Ishikawa (cell line): ENCODE results near the gene RGS2.

Experiments
- CEBPB ChIP-seq: IDR thresholded peaks from 2 replicates; pipeline ENCODE4 v1.6.1; 2012
- CREB1 ChIP-seq: IDR thresholded peaks from 2 replicates; pipeline ENCODE4 v1.6.1; 2012; ENCODE audit warnings: low read depth
- EGR1 ChIP-seq: IDR thresholded peaks from 2 replicates; pipeline ENCODE4 v1.6.1; 2012
- EP300 ChIP-seq: IDR thresholded peaks from 2 replicates; pipeline ENCODE4 v1.6.1; 2012; ENCODE audit warnings: borderline replicate concordance
- FOXM1 ChIP-seq: IDR thresholded peaks from 2 replicates; pipeline ENCODE4 v1.6.1; 2012; ENCODE audit warnings: low read depth, borderline replicate concordance
- NFIC ChIP-seq: IDR thresholded peaks from 2 replicates; pipeline ENCODE4 v1.6.1; 2012
- RAD21 ChIP-seq: IDR thresholded peaks from 2 replicates; pipeline ENCODE4 v1.6.1; 2012; ENCODE audit warnings: low read depth
- TAF1 ChIP-seq: IDR thresholded peaks from 2 replicates; pipeline ENCODE4 v1.6.1; 2012; ENCODE audit warnings: low read depth, mild to moderate bottlenecking
- TCF12 ChIP-seq: IDR thresholded peaks from 2 replicates; pipeline ENCODE4 v1.6.1; 2012; ENCODE audit warnings: low read depth
- TEAD4 ChIP-seq: IDR thresholded peaks from 2 replicates; pipeline ENCODE4 v1.6.1; 2012
- USF1 ChIP-seq: IDR thresholded peaks from 2 replicates; pipeline ENCODE4 v1.6.1; 2012
- YY1 ChIP-seq: IDR thresholded peaks from 2 replicates; pipeline ENCODE4 v1.6.1; 2012; ENCODE audit warnings: low read depth
- ZBTB7A ChIP-seq: IDR thresholded peaks from 2 replicates; pipeline ENCODE4 v1.6.1; 2012; ENCODE audit warnings: low read depth
- TF ChIP-seq, protein P1 (sequence below): IDR thresholded peaks from 2 replicates; pipeline ENCODE4 v1.6.1; 2012
- TF ChIP-seq, protein P2 (sequence below): IDR thresholded peaks from 2 replicates; pipeline ENCODE4 v1.6.1; 2012; ENCODE audit warnings: low read depth, mild to moderate bottlenecking

Gene RGS2

GRCh38 chr1:192802406-192802805, 6.4 kb upstream of the RGS2 start:
- TF ChIP-seq RAD21 = no peak
- TF ChIP-seq CREB1 = no peak
- no peak for TF ChIP-seq USF1
- TF ChIP-seq, protein P1, sequence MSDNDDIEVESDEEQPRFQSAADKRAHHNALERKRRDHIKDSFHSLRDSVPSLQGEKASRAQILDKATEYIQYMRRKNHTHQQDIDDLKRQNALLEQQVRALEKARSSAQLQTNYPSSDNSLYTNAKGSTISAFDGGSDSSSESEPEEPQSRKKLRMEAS = no peak
- no peak for TF ChIP-seq EGR1
- no peak for TF ChIP-seq NFIC
- TF ChIP-seq EP300 = no peak
- TF ChIP-seq TAF1 = no peak
- no peak for TF ChIP-seq YY1
- no peak for TF ChIP-seq FOXM1
- TF ChIP-seq, protein P2, sequence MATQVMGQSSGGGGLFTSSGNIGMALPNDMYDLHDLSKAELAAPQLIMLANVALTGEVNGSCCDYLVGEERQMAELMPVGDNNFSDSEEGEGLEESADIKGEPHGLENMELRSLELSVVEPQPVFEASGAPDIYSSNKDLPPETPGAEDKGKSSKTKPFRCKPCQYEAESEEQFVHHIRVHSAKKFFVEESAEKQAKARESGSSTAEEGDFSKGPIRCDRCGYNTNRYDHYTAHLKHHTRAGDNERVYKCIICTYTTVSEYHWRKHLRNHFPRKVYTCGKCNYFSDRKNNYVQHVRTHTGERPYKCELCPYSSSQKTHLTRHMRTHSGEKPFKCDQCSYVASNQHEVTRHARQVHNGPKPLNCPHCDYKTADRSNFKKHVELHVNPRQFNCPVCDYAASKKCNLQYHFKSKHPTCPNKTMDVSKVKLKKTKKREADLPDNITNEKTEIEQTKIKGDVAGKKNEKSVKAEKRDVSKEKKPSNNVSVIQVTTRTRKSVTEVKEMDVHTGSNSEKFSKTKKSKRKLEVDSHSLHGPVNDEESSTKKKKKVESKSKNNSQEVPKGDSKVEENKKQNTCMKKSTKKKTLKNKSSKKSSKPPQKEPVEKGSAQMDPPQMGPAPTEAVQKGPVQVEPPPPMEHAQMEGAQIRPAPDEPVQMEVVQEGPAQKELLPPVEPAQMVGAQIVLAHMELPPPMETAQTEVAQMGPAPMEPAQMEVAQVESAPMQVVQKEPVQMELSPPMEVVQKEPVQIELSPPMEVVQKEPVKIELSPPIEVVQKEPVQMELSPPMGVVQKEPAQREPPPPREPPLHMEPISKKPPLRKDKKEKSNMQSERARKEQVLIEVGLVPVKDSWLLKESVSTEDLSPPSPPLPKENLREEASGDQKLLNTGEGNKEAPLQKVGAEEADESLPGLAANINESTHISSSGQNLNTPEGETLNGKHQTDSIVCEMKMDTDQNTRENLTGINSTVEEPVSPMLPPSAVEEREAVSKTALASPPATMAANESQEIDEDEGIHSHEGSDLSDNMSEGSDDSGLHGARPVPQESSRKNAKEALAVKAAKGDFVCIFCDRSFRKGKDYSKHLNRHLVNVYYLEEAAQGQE = no peak

GRCh38 chr1:192803501-192803900, 5.3 kb upstream of the RGS2 start:
- TF ChIP-seq USF1 (no peak), YY1 (no peak), NFIC (no peak), TAF1 (no peak), FOXM1 (no peak), CREB1 (no peak), TCF12 (no peak), TEAD4 (no peak), CEBPB (no peak), ZBTB7A (no peak), EGR1 (no peak), RAD21 (no peak), EP300 (no peak)
- TF ChIP-seq, protein P2 = no peak
- TF ChIP-seq, protein P1 = no peak

GRCh38 chr1:192805832-192806323, 3.0 kb upstream of the RGS2 start:
- TF ChIP-seq CEBPB = peak; percentile 76
- no peak for TF ChIP-seq TCF12
- peak; percentile 68 for TF ChIP-seq RAD21

DNA sequence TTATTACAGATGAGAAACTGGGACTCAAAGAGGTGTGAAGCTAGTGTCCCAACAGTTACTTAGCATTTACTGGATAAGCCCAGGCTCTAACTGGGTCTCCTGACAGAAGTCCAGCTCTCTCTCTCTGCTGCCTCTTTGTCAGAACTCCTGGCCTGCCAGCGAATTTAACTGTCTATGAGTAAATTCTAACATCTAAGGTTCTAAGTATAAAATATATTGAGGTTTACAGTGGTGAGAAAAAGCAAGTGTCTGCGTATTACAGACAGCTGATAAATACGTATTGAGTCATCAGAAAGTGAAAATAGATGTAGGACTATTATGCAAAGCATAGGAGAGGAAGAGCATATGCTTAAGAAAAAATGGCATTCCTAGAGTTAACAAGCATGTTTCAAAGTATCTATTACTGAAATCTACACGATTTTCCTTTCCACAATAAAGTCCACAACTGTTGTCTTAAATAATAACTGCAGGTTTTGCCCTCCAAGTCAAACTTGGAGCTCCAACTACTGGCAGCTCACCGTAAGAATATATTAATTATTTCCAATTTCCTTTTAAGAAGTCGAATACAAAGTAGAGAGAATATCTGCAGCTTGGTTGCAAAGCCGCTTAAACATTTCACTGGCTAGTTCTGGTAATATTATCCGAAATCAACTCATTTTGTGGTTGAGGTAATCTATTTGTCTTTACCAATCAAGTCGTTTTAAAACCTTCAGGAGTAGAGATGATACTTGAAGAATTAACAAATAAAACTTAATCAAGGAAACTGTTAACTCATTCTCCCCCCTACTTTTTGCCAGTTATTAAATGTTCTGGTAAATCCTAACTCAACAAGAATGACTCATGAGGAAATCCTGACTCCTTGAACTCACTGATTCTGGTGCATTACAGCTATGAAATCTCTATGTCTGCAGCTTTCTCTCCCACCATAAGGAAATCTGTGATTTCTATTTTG, 1.4 kb upstream of the RGS2 start:
- TF ChIP-seq EGR1 = no peak
- TF ChIP-seq CEBPB = no peak
- TF ChIP-seq, protein P1 = no peak
- TF ChIP-seq TAF1 = no peak

- TF ChIP-seq TCF12 (no peak), EGR1 (no peak), FOXM1 (no peak), ZBTB7A (no peak)
Measured at GRCh38 chr1:192808163-192808517, 699 bp upstream of the RGS2 start.
